ENCODE measurements around the gene HNF1A. TPM values are rescaled to one million over a fixed set of nuclear protein-coding genes. Genes with fewer than 3 reads are reported as not detected.
A peak's percentile ranks its signal among the peaks of the same experiment; 100 is the strongest.

HNF1A gene
- total RNA-seq, 1 donor from 2014 or later, result not detected

DNA sequence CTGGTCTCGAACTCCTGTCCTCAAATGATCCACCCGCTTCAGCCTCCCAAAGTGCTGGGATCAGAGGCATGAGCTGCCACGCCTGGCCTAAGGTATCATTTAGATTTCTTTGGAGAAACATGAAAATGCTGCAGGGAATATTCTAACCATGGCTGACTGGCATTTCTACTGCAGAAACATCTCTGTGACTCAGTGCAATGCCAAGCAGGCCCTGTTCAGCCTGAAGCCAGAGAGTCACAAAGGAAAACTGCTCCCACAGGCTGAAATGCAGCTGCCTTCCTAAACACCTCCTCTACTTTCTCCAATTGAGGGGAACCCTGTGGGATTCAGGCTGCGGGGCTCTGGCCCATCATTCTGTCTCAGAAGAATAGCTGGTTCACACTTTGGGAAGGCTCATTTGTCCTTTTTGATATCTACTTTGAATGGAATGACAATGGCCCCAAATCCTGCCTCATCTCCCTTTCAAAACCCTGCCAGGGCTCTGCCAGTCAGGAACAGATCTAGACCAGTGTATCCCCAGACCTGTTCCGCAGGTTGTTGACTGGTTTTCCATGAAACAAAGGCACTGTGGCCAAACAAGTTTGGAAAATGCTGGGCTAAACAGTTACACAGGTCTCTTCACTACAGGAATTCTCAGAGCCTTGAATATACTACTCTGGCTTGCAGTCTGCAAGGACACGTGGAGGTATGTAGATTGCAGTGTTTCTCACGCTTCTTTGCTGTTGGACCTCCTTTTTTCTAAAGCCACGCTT, 30.2 kb downstream of the HNF1A start:
- H3K27me3 Mint-ChIP-seq (ENCODE audit: unreplicated experiment), result peaks cover 4% of the 10 kb centered on the region
- H3K9me3 Mint-ChIP-seq (ENCODE audit: unreplicated experiment), result no peaks in the 10 kb centered on the region
- no peak for DNase-seq (ENCODE audit: low spot score)
- no peaks in the 10 kb centered on the region for H3K4me1 Mint-ChIP-seq (ENCODE audit: unreplicated experiment)
- TF ChIP-seq, protein P1, sequence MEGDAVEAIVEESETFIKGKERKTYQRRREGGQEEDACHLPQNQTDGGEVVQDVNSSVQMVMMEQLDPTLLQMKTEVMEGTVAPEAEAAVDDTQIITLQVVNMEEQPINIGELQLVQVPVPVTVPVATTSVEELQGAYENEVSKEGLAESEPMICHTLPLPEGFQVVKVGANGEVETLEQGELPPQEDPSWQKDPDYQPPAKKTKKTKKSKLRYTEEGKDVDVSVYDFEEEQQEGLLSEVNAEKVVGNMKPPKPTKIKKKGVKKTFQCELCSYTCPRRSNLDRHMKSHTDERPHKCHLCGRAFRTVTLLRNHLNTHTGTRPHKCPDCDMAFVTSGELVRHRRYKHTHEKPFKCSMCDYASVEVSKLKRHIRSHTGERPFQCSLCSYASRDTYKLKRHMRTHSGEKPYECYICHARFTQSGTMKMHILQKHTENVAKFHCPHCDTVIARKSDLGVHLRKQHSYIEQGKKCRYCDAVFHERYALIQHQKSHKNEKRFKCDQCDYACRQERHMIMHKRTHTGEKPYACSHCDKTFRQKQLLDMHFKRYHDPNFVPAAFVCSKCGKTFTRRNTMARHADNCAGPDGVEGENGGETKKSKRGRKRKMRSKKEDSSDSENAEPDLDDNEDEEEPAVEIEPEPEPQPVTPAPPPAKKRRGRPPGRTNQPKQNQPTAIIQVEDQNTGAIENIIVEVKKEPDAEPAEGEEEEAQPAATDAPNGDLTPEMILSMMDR (IDR thresholded peaks at IDR 0.05; ENCODE audit: unreplicated experiment), result no peak
- H3K4me3 Mint-ChIP-seq (ENCODE audit: unreplicated experiment), result no peak overlapping the region
- H3K27ac Mint-ChIP-seq (ENCODE audit: unreplicated experiment), result no peak overlapping the region
- peaks cover 19% of the 10 kb centered on the region for H3K36me3 Mint-ChIP-seq (ENCODE audit: low read depth, unreplicated experiment)

DNA sequence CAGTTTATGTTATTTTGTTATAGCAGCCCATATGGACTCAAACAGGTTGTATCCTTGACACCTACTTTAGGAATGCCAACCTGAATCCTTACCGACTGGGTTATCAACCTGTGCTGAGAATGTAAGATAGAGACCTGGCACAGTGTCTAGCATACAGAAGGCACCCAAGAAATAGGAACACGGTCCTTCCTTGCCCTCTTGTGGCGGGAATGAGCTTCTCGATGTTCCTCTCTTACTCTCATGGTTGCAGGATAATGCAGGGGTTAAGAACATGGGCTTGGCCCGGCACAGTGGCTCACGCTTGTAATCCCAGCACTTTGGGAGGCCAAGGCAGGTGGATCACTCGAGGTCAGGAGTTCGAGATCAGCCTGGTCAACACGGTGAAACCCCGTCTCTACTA, 31.4 kb downstream of the HNF1A start:
- Mint-ChIP-seq H3K4me3 (ENCODE audit: unreplicated experiment) (no peak overlapping the region), H3K27me3 (ENCODE audit: unreplicated experiment) (peaks cover 3% of the 10 kb centered on the region), H3K4me1 (ENCODE audit: unreplicated experiment) (peaks cover 1% of the 10 kb centered on the region), H3K9me3 (ENCODE audit: unreplicated experiment) (no peaks in the 10 kb centered on the region), H3K27ac (ENCODE audit: unreplicated experiment) (no peak overlapping the region), H3K36me3 (ENCODE audit: low read depth, unreplicated experiment) (peaks cover 18% of the 10 kb centered on the region)
- DNase-seq (ENCODE audit: low spot score), result no peak
- TF ChIP-seq, protein P1 (IDR thresholded peaks at IDR 0.05; ENCODE audit: unreplicated experiment), result peak; percentile 20

DNA sequence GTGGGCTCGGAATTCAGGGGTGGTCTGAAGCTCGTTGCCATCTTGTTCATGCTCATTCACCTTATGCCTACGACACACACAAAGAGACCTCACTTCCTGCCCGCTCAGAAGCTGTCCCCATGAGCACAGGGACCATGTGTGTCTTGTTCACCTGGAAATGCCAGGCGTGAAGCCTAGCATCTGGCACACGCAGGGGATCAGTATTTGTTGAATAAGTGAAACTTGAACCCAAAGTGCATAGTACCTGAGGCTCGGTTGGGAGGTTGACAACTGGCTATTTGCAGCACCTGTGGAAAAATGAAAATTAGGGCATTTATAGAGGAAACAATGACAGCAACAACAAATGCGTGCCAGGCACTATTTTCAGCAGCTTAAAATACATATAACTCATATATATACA, 32.5 kb downstream of the HNF1A start:
- H3K27me3 Mint-ChIP-seq (ENCODE audit: unreplicated experiment), result peaks cover 3% of the 10 kb centered on the region
- H3K4me3 Mint-ChIP-seq (ENCODE audit: unreplicated experiment), result no peak overlapping the region
- H3K9me3 Mint-ChIP-seq (ENCODE audit: unreplicated experiment), result no peaks in the 10 kb centered on the region
- DNase-seq (ENCODE audit: low spot score), result no peak
- no peak overlapping the region for H3K27ac Mint-ChIP-seq (ENCODE audit: unreplicated experiment)
- TF ChIP-seq, protein P1 (IDR thresholded peaks at IDR 0.05; ENCODE audit: unreplicated experiment), result no peak
- peaks cover 12% of the 10 kb centered on the region for H3K36me3 Mint-ChIP-seq (ENCODE audit: low read depth, unreplicated experiment)
- peaks cover 12% of the 10 kb centered on the region for H3K4me1 Mint-ChIP-seq (ENCODE audit: unreplicated experiment)

DNA sequence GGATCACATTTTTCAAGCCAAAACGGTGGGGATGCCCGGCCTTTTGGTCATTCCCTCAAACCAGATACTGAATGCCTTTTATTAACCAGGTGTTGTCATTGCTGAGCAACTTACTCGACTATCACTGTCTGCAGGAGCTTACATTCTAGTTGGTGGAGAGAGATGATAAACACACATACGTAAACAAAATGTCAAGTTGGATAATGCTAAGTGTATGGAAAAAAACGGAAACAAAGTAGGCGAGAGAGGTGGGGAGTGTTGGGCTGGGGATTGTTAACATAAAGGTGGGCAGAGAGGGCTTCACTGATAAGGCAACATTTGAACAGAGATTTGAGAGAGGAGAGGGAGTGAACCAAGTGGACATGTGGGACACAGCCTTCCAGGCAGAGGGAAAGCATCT, 33.5 kb downstream of the HNF1A start:
- Mint-ChIP-seq H3K36me3 (ENCODE audit: low read depth, unreplicated experiment) (peaks cover 12% of the 10 kb centered on the region), H3K9me3 (ENCODE audit: unreplicated experiment) (no peaks in the 10 kb centered on the region), H3K4me3 (ENCODE audit: unreplicated experiment) (no peak overlapping the region), H3K4me1 (ENCODE audit: unreplicated experiment) (peaks cover 12% of the 10 kb centered on the region), H3K27me3 (ENCODE audit: unreplicated experiment) (peaks cover 3% of the 10 kb centered on the region), H3K27ac (ENCODE audit: unreplicated experiment) (no peak overlapping the region)
- no peak for DNase-seq (ENCODE audit: low spot score)
- TF ChIP-seq, protein P1 (IDR thresholded peaks at IDR 0.05; ENCODE audit: unreplicated experiment), result no peak

DNA sequence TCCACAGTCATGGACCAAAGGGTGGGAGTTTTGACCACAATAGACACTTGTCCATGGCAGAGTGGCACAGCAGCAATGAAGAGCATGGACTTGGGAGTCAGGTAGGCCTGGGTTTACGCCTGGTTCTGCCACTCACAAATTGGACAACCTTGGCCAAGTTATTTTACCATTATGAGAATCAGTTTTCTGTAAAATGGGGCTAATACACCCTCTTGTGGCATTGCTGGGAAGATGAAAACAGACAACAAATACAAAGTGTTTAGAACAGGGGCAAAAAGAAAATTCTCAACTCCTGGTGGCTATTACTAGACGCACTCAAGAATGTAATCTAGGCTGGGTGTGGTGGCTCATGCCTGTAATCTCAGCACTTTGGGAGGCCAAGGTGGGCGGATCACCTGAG, 35.4 kb downstream of the HNF1A start:
- peaks cover 3% of the 10 kb centered on the region for H3K27me3 Mint-ChIP-seq (ENCODE audit: unreplicated experiment)
- H3K4me3 Mint-ChIP-seq (ENCODE audit: unreplicated experiment), result no peak overlapping the region
- H3K27ac Mint-ChIP-seq (ENCODE audit: unreplicated experiment), result no peak overlapping the region
- peaks cover 7% of the 10 kb centered on the region for H3K36me3 Mint-ChIP-seq (ENCODE audit: low read depth, unreplicated experiment)
- no peak for DNase-seq (ENCODE audit: low spot score)
- H3K9me3 Mint-ChIP-seq (ENCODE audit: unreplicated experiment), result no peaks in the 10 kb centered on the region
- peaks cover 12% of the 10 kb centered on the region for H3K4me1 Mint-ChIP-seq (ENCODE audit: unreplicated experiment)
- TF ChIP-seq, protein P1 (IDR thresholded peaks at IDR 0.05; ENCODE audit: unreplicated experiment), result no peak
